ENCODE data around the gene MAP7.

The MAP7 gene

DNA sequence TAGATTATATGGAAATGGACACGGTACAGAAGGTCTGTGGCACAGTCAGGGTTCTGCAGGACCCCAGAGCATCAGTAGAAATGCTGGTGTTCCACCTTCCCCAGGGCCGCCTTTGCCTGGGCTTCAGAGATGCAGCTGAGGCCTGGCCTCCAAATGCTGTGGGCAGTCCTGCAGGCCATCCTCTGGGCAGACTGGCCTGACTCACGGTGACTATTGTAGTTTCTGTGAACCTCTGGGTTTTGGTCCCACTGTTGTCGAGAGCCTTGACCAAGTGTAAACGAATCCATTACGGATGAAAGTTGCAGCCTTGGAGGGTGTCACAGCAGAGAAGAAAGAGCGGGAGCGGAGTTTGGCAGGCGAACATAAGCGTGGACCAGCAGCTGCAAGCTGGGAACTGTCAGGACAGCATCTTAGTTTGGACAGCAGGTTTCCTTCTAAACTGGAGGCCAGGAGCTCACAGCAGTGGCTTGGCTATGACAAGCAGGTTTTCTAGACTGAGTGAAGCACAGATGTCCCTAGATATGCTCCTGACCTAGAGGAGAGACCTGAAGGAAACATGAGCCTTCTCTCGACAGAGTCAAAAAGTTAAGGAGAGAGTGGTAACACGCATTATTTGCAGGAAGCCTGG is 214.4 kb downstream of the MAP7 start:
- TF ChIP-seq, protein P1, sequence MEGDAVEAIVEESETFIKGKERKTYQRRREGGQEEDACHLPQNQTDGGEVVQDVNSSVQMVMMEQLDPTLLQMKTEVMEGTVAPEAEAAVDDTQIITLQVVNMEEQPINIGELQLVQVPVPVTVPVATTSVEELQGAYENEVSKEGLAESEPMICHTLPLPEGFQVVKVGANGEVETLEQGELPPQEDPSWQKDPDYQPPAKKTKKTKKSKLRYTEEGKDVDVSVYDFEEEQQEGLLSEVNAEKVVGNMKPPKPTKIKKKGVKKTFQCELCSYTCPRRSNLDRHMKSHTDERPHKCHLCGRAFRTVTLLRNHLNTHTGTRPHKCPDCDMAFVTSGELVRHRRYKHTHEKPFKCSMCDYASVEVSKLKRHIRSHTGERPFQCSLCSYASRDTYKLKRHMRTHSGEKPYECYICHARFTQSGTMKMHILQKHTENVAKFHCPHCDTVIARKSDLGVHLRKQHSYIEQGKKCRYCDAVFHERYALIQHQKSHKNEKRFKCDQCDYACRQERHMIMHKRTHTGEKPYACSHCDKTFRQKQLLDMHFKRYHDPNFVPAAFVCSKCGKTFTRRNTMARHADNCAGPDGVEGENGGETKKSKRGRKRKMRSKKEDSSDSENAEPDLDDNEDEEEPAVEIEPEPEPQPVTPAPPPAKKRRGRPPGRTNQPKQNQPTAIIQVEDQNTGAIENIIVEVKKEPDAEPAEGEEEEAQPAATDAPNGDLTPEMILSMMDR (IDR thresholded peaks at IDR 0.05; ENCODE audit: control extremely low read depth, extremely low read depth, low read depth, missing control alignments): no peak
- ChIA-PET CTCF (interaction anchor here (0.9 to 2.5 kb wide), 2 partner anchors 18 to 22 kb away, joined by 3 to 8 read pairs; no protein-coding TSS in a partner anchor), POLR2A (no interaction called here)
- DNase-seq (ENCODE audit: extremely low spot score): no peak

DNA sequence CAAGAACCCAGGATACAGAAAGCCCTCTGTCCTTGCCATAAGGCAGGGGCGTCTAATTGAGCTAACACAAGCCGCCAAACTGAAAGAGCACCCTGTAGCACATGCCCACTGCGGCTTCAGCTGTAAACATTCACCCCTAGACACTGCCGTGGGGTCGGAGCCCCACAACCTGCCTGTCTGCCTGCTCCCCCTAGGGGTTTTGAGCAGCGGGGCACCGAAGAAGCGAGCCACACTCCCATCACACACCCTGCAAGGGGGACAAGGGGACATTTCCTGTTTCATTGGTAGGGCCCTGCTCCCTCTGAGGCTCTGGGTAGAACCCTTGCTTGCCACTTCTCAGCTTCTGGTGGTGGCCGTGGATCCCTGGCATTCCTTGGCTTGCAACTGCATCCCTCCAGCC is 215.4 kb downstream of the MAP7 start:
- DNase-seq (ENCODE audit: extremely low spot score): no peak
- POLR2A ChIA-PET: no interaction called here
- TF ChIP-seq, protein P1 (IDR thresholded peaks at IDR 0.05; ENCODE audit: control extremely low read depth, extremely low read depth, low read depth, missing control alignments): no peak
- CTCF ChIA-PET: no interaction called here

DNA sequence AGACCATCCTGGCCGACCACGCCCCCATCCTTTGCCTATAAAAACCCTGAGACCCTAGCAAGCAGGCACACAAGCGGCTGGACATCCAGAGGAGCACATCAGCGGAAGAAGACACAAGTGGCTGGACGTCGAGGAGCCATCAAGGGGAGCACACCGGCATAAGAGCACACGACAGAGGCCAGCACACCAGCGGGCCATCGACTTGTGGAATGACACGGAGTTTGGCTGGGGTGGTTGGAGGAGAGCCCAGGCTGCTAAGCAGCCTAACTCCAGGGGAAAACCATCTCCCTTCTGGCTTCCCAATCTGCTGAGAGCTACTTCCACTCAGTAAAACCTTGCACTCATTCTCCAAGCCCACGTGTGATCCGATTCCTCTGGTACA is 215.8 kb downstream of the MAP7 start:
- CTCF ChIA-PET: interaction anchor here (1.2 kb wide), 1 partner anchor 14 kb away, joined by 3 read pairs; no protein-coding TSS in a partner anchor
- POLR2A ChIA-PET: no interaction called here

GRCh38 chr6:136333824-136334464 is 216.3 kb downstream of the MAP7 start:
- ChIA-PET POLR2A (no interaction called here), CTCF (interaction anchor here (1.2 to 2.8 kb wide), 4 partner anchors 12 to 24 kb away, joined by 3 to 14 read pairs (median 4); no protein-coding TSS in a partner anchor)
- TF ChIP-seq, protein P1 (IDR thresholded peaks at IDR 0.05; ENCODE audit: control extremely low read depth, extremely low read depth, low read depth, missing control alignments): no peak
- no peak for DNase-seq (ENCODE audit: extremely low spot score)

More for the DNA sequence above, 215.8 kb downstream of the MAP7 start:
- no peak for DNase-seq (ENCODE audit: extremely low spot score)
- TF ChIP-seq, protein P1 (IDR thresholded peaks at IDR 0.05; ENCODE audit: control extremely low read depth, extremely low read depth, low read depth, missing control alignments): no peak

DNA sequence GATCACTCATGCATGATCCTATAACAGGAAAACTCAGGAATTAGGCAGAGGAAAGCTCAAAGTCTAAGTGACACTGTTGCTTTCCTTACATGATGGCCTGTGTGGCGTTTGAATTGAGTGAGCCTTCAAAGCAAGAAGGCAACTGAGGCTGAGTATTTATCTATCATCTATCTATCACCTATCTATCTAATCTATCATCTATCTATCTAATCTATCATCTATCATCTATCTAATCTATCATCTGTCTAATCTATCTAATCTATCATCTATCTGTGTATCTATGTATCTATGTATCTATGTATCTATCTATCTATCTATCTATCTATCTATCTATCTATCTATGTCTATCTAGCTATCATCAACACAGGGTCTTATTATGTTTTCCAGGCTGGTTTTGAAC is 218.8 kb downstream of the MAP7 start:
- TF ChIP-seq, protein P1 (IDR thresholded peaks at IDR 0.05; ENCODE audit: control extremely low read depth, extremely low read depth, low read depth, missing control alignments): no peak
- ChIA-PET POLR2A (no interaction called here), CTCF (interaction anchor here (1.2 to 2.8 kb wide), 2 partner anchors 10 to 12 kb away, joined by 3 to 14 read pairs; no protein-coding TSS in a partner anchor)
- DNase-seq (ENCODE audit: extremely low spot score): no peak

DNA sequence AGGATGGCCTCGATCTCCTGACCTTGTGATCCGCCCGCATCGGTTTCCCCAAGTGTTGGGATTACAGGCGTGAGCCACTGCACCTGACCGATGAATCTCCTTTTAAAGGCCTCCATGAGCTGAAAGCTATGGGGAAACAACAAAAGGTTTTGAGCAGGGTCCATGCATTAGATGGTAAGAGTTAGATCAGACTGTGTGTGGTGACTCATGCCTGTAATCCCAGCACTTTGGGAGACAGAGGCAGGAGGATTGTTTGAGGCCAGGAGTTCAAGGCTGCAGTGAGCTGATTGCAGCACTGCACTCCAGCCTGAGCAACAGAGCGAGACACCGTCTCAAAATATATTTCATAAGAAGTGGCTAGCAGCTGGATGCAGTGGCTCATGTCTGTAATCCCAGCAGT is 219.6 kb downstream of the MAP7 start:
- CTCF ChIA-PET: interaction anchor here (1.4 kb wide), 1 partner anchor 795 kb away, joined by 3 read pairs; no protein-coding TSS in a partner anchor
- POLR2A ChIA-PET: no interaction called here
- DNase-seq (ENCODE audit: extremely low spot score): no peak

More for the DNA sequence above, 219.6 kb downstream of the MAP7 start:
- TF ChIP-seq, protein P1 (IDR thresholded peaks at IDR 0.05; ENCODE audit: control extremely low read depth, extremely low read depth, low read depth, missing control alignments): no peak
